ENCODE data around the gene CTCFL.

- TF ChIP-seq EZH2phosphoT487 (IDR thresholded peaks at IDR 0.05; ENCODE audit: borderline replicate concordance, low read depth, low read length): no peak
- TF ChIP-seq, protein P1, sequence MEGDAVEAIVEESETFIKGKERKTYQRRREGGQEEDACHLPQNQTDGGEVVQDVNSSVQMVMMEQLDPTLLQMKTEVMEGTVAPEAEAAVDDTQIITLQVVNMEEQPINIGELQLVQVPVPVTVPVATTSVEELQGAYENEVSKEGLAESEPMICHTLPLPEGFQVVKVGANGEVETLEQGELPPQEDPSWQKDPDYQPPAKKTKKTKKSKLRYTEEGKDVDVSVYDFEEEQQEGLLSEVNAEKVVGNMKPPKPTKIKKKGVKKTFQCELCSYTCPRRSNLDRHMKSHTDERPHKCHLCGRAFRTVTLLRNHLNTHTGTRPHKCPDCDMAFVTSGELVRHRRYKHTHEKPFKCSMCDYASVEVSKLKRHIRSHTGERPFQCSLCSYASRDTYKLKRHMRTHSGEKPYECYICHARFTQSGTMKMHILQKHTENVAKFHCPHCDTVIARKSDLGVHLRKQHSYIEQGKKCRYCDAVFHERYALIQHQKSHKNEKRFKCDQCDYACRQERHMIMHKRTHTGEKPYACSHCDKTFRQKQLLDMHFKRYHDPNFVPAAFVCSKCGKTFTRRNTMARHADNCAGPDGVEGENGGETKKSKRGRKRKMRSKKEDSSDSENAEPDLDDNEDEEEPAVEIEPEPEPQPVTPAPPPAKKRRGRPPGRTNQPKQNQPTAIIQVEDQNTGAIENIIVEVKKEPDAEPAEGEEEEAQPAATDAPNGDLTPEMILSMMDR (conservative IDR thresholded peaks at IDR 0.05; ENCODE audit: low read length): no peak
These were observed 64.0 kb downstream of the CTCFL start for GRCh38 chr20:57460781-57461465.

Measured in OCI-LY7 (cell line).